Endothelial cell of umbilical vein (primary cell): ENCODE results near the gene SLC17A9. TPM values are rescaled to one million over a fixed set of nuclear protein-coding genes. Genes with fewer than 3 reads are reported as not detected.

Source experiments
- BruUV-seq: library from RNA; stranded (reverse); fragments of 400-500 nt; replicated peaks from 2 replicates; lab custom pipeline; 2021; lab: Mats Ljungman, UMichigan
- CTCF ChIA-PET: fragments of 300-600, 350-600 bp; sonication (Branson Sonifier 250); formaldehyde crosslinking; loops from one replicate; lab custom pipeline; 2021; ENCODE audit warnings: antibody characterized with exemption, inconsistent platforms; lab: Charles Lee
- POLR2A ChIA-PET: fragments of 300-600, 350-600 bp; sonication (Branson Sonifier 250); formaldehyde crosslinking; loops from one replicate; lab custom pipeline; 2021; ENCODE audit warnings: antibody characterized with exemption, inconsistent platforms; lab: Charles Lee
- DNase-seq: peaks from one replicate; pipeline ENCODE4 v3.0.0-alpha.2; 2011; ENCODE audit warnings: low read depth, low spot score
- FAIRE-seq: peaks from 2 replicates; lab custom pipeline; 2011; peaks lifted over from hg19 to GRCh38; lab: Jason Lieb, UNC
- H2AFZ ChIP-seq: 2 replicates; pipeline ENCODE4 v1.6.0; 2012; ENCODE audit warnings: low read depth, low read length, control low read depth, inconsistent platforms
- H3K27ac ChIP-seq: 2 replicates; pipeline ENCODE4 v1.5.1; 2011; ENCODE audit warnings: low read depth, mild to moderate bottlenecking, control low read depth, low read length, moderate library complexity; ENCODE audit not compliant: insufficient read depth
- H3K27me3 ChIP-seq, 2 experiments: 2 replicates each; pipeline versions ENCODE4 v1.6.0 to v1.6.1; 2011; ENCODE audit warnings: low read length in 2 of 2, mixed read lengths in 1 of 2; ENCODE audit not compliant: control insufficient read depth in 2 of 2, insufficient read depth in 2 of 2
- H3K36me3 ChIP-seq, 2 experiments: 2 replicates in 1 of 2; 3 replicates in 1 of 2; pipeline ENCODE4 v1.5.1; 2011; ENCODE audit warnings: low read length in 2 of 2, mild to moderate bottlenecking in 1 of 2, moderate library complexity in 1 of 2; ENCODE audit not compliant: control insufficient read depth in 2 of 2, insufficient read depth in 2 of 2; ENCODE audit errors: extremely low read depth in 1 of 2
- H3K4me1 ChIP-seq: 3 replicates; pipeline ENCODE4 v1.5.1; 2011; ENCODE audit warnings: mild to moderate bottlenecking, low read length; ENCODE audit not compliant: control insufficient read depth, insufficient read depth; ENCODE audit errors: extremely low read depth
- H3K4me2 ChIP-seq: 2 replicates; pipeline ENCODE4 v1.6.1; 2011; ENCODE audit warnings: low read length, control low read depth, mixed read lengths; ENCODE audit not compliant: insufficient read depth
- H3K4me3 ChIP-seq, 3 experiments: fragments of 200-600 bp in 1 of 3; sonication (generic), shearing (Covaris generic) in 1 of 3; replicated peaks in 1 of 3; 2 replicates each; pipeline ENCODE4 v1.5.1; 2011 to 2016; ENCODE audit warnings: control low read depth in 3 of 3, low read length in 3 of 3, mild to moderate bottlenecking in 2 of 3, inconsistent platforms in 1 of 3, low read depth in 1 of 3, moderate library complexity in 1 of 3; ENCODE audit not compliant: insufficient read depth in 1 of 3
- H3K79me2 ChIP-seq: 2 replicates; pipeline ENCODE4 v1.6.0; 2012; ENCODE audit warnings: low read length, inconsistent platforms; ENCODE audit not compliant: control insufficient read depth, insufficient read depth
- H3K9ac ChIP-seq: replicated peaks from 2 replicates; pipeline ENCODE3; 2011; ENCODE audit warnings: low read length, control low read depth; ENCODE audit not compliant: insufficient read depth; ENCODE audit errors: extremely low read depth
- H3K9me1 ChIP-seq: replicated peaks from 3 replicates; pipeline ENCODE4 v1.6.0; 2011; ENCODE audit warnings: mild to moderate bottlenecking, low read length; ENCODE audit not compliant: control insufficient read depth, insufficient read depth; ENCODE audit errors: extremely low read depth
- H3K9me3 ChIP-seq: replicated peaks from 2 replicates; pipeline ENCODE4 v1.5.1; 2012; ENCODE audit warnings: low read length, inconsistent platforms; ENCODE audit not compliant: control insufficient read depth, insufficient read depth
- H4K20me1 ChIP-seq: replicated peaks from 2 replicates; pipeline ENCODE3; 2011; ENCODE audit warnings: mild to moderate bottlenecking, low read length; ENCODE audit not compliant: control insufficient read depth, insufficient read depth; ENCODE audit errors: extremely low read depth
- EZH2 ChIP-seq: IDR thresholded peaks from 2 replicates; pipeline ENCODE4 v1.6.1; 2012; ENCODE audit warnings: borderline replicate concordance, low read depth, mild to moderate bottlenecking, moderate library complexity, low read length, inconsistent platforms; ENCODE audit not compliant: severe bottlenecking
- FOS ChIP-seq: IDR thresholded peaks from 2 replicates; pipeline ENCODE4 v1.6.1; 2011; ENCODE audit warnings: mild to moderate bottlenecking, low read length, moderate library complexity, borderline replicate concordance; ENCODE audit not compliant: insufficient read depth
- GATA2 ChIP-seq: IDR thresholded peaks from 2 replicates; pipeline ENCODE4 v1.7.0; 2011; ENCODE audit warnings: low read depth, mild to moderate bottlenecking, moderate library complexity, mixed read lengths, low read length; ENCODE audit not compliant: insufficient read length, insufficient read depth
- POLR2AphosphoS5 ChIP-seq: IDR thresholded peaks from 2 replicates; pipeline ENCODE4 v1.6.1; 2012; ENCODE audit warnings: low read depth, mild to moderate bottlenecking, control low read depth, low read length, moderate library complexity; ENCODE audit not compliant: insufficient read depth
- dilution Hi-C: fragments of 300-500 bp; cut with MboI; formaldehyde crosslinking; loops from one replicate; pipeline ENCODE4 v1.15.0; 2019; ENCODE audit warnings: low sequenced_read_pairs; ENCODE audit not compliant: extremely low pct_ligation_motif_present
- intact Hi-C: fragments of 100-400 bp; cut with micrococcal nuclease; formaldehyde crosslinking; loops from one replicate; pipeline ENCODE4 v1.10.0; 2022
- polyA plus RNA-seq, 4 experiments: library from polyadenylated mRNA; depleted of rRNA in 3 of 4; stranded (reverse) in 3 of 4; unstranded in 1 of 4; fragments of >200 nt; gene quantifications; 2 replicates each; pipeline versions ENCODE4 v1.2.1 to v1.2.3, GENCODE V29; 2011 to 2012; ENCODE audit warnings: missing spikeins in 1 of 4
- total RNA-seq: library from RNA; stranded (reverse); gene quantifications from 2 replicates; pipeline ENCODE4 v1.2.3, GENCODE V29; 2021
- TF ChIP-seq, protein P1 (sequence below): IDR thresholded peaks from 2 replicates; pipeline ENCODE4 v1.6.1; 2011; ENCODE audit not compliant: insufficient read depth, insufficient read length

SLC17A9 gene
- total and polyA plus RNA-seq, 2 donors (not counting 3 experiments of a cell fraction or from before 2014, with no cell fraction given) = 38.2 to 44.5 TPM

DNA sequence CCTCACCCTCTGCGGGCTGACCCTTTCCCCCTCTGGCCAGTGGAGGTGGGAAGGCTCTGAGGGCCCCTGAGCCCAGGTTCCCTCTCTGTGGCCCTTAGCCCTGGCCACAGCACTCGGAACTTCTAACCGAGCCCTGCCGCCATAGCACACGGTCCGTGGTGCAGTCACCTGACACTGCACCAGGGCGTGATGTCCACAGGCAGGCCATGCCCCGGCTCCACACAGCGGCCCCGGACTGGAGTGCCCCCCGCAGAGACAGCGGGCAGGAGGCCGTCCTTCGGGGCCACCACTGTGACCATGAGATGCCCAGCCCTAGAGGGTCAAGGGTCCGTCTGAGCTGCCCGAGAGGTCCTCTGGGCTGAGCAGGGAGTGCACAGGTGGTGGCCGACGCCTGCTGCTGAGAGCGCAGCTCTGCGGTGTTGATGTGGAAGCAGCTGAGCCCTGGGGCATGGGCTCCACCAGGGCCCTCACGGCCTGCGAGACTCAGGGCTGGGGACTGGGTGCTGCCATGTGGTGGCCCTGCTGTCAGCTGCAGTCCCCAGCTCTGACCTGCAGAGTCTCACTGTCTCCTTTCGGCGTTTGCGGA lies 65.4 kb downstream of the SLC17A9 start:
- TF ChIP-seq, protein P1, sequence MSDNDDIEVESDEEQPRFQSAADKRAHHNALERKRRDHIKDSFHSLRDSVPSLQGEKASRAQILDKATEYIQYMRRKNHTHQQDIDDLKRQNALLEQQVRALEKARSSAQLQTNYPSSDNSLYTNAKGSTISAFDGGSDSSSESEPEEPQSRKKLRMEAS = no peak
- TF ChIP-seq POLR2AphosphoS5 (no peak), GATA2 (no peak), EZH2 (no peak), FOS (no peak)
- Histone ChIP-seq H3K4me2 (no peak overlapping the region), H3K9ac (no peak overlapping the region), H3K79me2 (no peaks in the 10 kb centered on the region), H3K27ac (no peak overlapping the region), H3K27me3 (peaks cover 18 to 24% of the 10 kb centered on the region in 2 experiments), H3K4me3 (no peak overlapping the region), H3K4me1 (no peaks in the 10 kb centered on the region), H3K9me1 (no peaks in the 10 kb centered on the region), H2AFZ (no peak overlapping the region), H3K9me3 (no peaks in the 10 kb centered on the region), H3K36me3 (no peaks in the 10 kb centered on the region), H4K20me1 (no peaks in the 10 kb centered on the region)
- dilution Hi-C loops = no loop called here
- intact Hi-C loops = no loop called here
- no peak for DNase-seq
- POLR2A ChIA-PET = no interaction called here
- no peak for FAIRE-seq
- BruUV-seq = no TSS peak
- CTCF ChIA-PET = no interaction called here

Other genes starting within 250 kb of the SLC17A9 start
- gene NTSR1, start 243.9 kb upstream of the SLC17A9 start, total RNA-seq = 0.30 and 2.1 TPM in 2 replicates
- 0.11 and 0.14 TPM in 2 replicates for gene NTSR1, start 243.9 kb upstream of the SLC17A9 start, polyA plus RNA-seq
- gene MRGBP, start 156.2 kb upstream of the SLC17A9 start, total RNA-seq = 17.0 and 17.7 TPM in 2 replicates
- 17.1 and 18.5 TPM in 2 replicates for gene MRGBP, start 156.2 kb upstream of the SLC17A9 start, polyA plus RNA-seq
- 35.1 and 44.0 TPM in 2 replicates for gene OGFR, start 147.9 kb upstream of the SLC17A9 start, total RNA-seq
- gene OGFR, start 147.9 kb upstream of the SLC17A9 start, polyA plus RNA-seq = 30.4 and 30.8 TPM in 2 replicates
- gene COL9A3, start 135.7 kb upstream of the SLC17A9 start, total RNA-seq = 0.60 and 0.76 TPM in 2 replicates
- 0.19 and 0.46 TPM in 2 replicates for gene COL9A3, start 135.7 kb upstream of the SLC17A9 start, polyA plus RNA-seq
- gene TCFL5, start 90.9 kb upstream of the SLC17A9 start, total RNA-seq = 9.4 and 11.1 TPM in 2 replicates
- 3.0 and 4.4 TPM in 2 replicates for gene TCFL5, start 90.9 kb upstream of the SLC17A9 start, polyA plus RNA-seq
- gene DIDO1, start 26.2 kb upstream of the SLC17A9 start, total RNA-seq = 46.6 and 51.2 TPM in 2 replicates
- gene DIDO1, start 26.2 kb upstream of the SLC17A9 start, polyA plus RNA-seq = 20.7 and 22.1 TPM in 2 replicates
- 31.4 and 34.6 TPM in 2 replicates for gene GID8, start 14.6 kb upstream of the SLC17A9 start, total RNA-seq
- 20.6 and 25.3 TPM in 2 replicates for gene GID8, start 14.6 kb upstream of the SLC17A9 start, polyA plus RNA-seq
- not detected in 2 replicates for gene BHLHE23, start 54.3 kb downstream of the SLC17A9 start, total RNA-seq
- gene BHLHE23, start 54.3 kb downstream of the SLC17A9 start, polyA plus RNA-seq = not detected in 2 replicates